Measurements from ENCODE around the gene MITF. TPM values are rescaled to one million over a fixed set of nuclear protein-coding genes. Genes with fewer than 3 reads are reported as not detected.

Gene MITF
- polyA plus RNA-seq, 1 of the 3 experiments (the other 2 are of a cell fraction): 1.7 TPM

- TF ChIP-seq ZBTB33 (IDR thresholded peaks at IDR 0.05; ENCODE audit: borderline replicate concordance, low read depth) (no peak), USF1 (IDR thresholded peaks at IDR 0.05; ENCODE audit: borderline replicate concordance, low read depth) (no peak), MXI1 (IDR thresholded peaks at IDR 0.05; ENCODE audit: low read depth, low read length) (no peak), GATA2 (CRISPR knock-in tag; IDR thresholded peaks at IDR 0.05) (no peak), YY1 (IDR thresholded peaks at IDR 0.05; ENCODE audit: low read depth) (no peak), RAD21 (IDR thresholded peaks at IDR 0.05; ENCODE audit: low read length) (no peak)
Observed at GRCh38 chr3:69695443-69695842, 43.8 kb upstream of the MITF start (continued).

- POLR2A ChIA-PET: no interaction called here
- Histone ChIP-seq H3K9me3 (no peaks in the 10 kb centered on the region), H3K4me2 (no peak overlapping the region), H2AFZ (ENCODE audit: low read depth) (no peak overlapping the region), H3K79me2 (ENCODE audit: insufficient read depth) (no peaks in the 10 kb centered on the region), H3K27ac (ENCODE audit: low read depth in 2 of 2, low read length in 1 of 2) (no peak overlapping the region), H3K9ac (no peak overlapping the region), H3K27me3 (ENCODE audit: insufficient read depth) (no peaks in the 10 kb centered on the region), H4K20me1 (ENCODE audit: insufficient read depth) (no peaks in the 10 kb centered on the region), H3F3A (replicated peaks; ENCODE audit: insufficient read depth) (no peaks in the 10 kb centered on the region), H3K4me3 (ENCODE audit: low read depth in 2 of 2, low read length in 1 of 2) (no peak overlapping the region), H3K4me1 (ENCODE audit: control insufficient read depth in 1 of 2, insufficient read depth in 2 of 2, low read depth in 1 of 2, low read length in 1 of 2) (peaks cover 0 to 2% of the 10 kb centered on the region in 2 experiments; a peak in 1 of 4 replicates), H3K36me3 (replicated peaks in 1 of 2; ENCODE audit: control insufficient read depth in 1 of 2, insufficient read depth in 2 of 2, low read length in 1 of 2) (no peaks in the 10 kb centered on the region), H3K9me2 (no peaks in the 10 kb centered on the region)
- no peak for DNase-seq
- 66% methylated on average over 4 of the region's 4 CpGs for WGBS (ENCODE audit: low lambda C conversion rate)
- CTCF ChIA-PET: interaction anchor here (0.9 to 8.2 kb wide), 6 partner anchors 17 to 534 kb away, joined by 3 to 76 read pairs (median 6); no protein-coding TSS in a partner anchor
- TF ChIP-seq GABPA (IDR thresholded peaks at IDR 0.05; ENCODE audit: low read depth) (no peak), MEF2A (IDR thresholded peaks at IDR 0.05; ENCODE audit: borderline replicate concordance, low read depth) (no peak), EZH2phosphoT487 (IDR thresholded peaks at IDR 0.05; ENCODE audit: borderline replicate concordance, low read depth) (no peak), NFIC (IDR thresholded peaks at IDR 0.05; ENCODE audit: borderline replicate concordance) (no peak), ELF1 (IDR thresholded peaks at IDR 0.05) (no peak), TEAD4 (IDR thresholded peaks at IDR 0.05; ENCODE audit: borderline replicate concordance, insufficient read depth) (no peak), FOXM1 (IDR thresholded peaks at IDR 0.05; ENCODE audit: low read depth) (no peak), CHD2 (IDR thresholded peaks at IDR 0.05; ENCODE audit: low read length, partially characterized antibody) (no peak), REST (IDR thresholded peaks at IDR 0.05; ENCODE audit: low read depth, low read length) (no peak), FOSL2 (IDR thresholded peaks at IDR 0.05; ENCODE audit: borderline replicate concordance, low read depth) (no peak), CTCF (IDR thresholded peaks at IDR 0.05) (no peak), SMC3 (IDR thresholded peaks at IDR 0.05; ENCODE audit: low read depth, low read length) (no peak)
Observed at GRCh38 chr3:69695933-69696332, 43.3 kb upstream of the MITF start.
